IMR-90 (cell line): Measurements from ENCODE around the gene DCDC2. TPM values are rescaled to one million over a fixed set of nuclear protein-coding genes. Genes with fewer than 3 reads are reported as not detected.
"Not testable (repeated sequence)": the region's sequence is repeated elsewhere in the genome, so short reads cannot be mapped to it uniquely, and the experiment has no call there.

Experiments used
- ATAC-seq: fragments of 200-7000 bp; cut with Tn5 transposase; 2 replicates; pipeline ENCODE4 v1.9.1; 2020; ENCODE audit warnings: low read depth, mild to moderate bottlenecking, moderate library complexity
- BruUV-seq: library from RNA; stranded (reverse); fragments of 400-500 nt; replicated peaks from 2 replicates; lab custom pipeline; 2021; lab: Mats Ljungman, UMichigan
- CTCF ChIA-PET: fragments of 300-600 bp; formaldehyde crosslinking; extraction: SDS; loops from one replicate; lab custom pipeline; 2021; ENCODE audit warnings: antibody characterized with exemption; lab: Yijun Ruan, JAX
- POLR2A ChIA-PET: fragments of 300-600 bp; sonication (Branson Sonifier 250); formaldehyde crosslinking; loops from one replicate; lab custom pipeline; 2022; ENCODE audit warnings: antibody characterized with exemption; ENCODE audit not compliant: unreplicated experiment; lab: Charles Lee
- DNase-seq: peaks from one replicate; pipeline ENCODE4 v3.0.0; 2013
- H2AFZ ChIP-seq: replicated peaks from 2 replicates; pipeline ENCODE3; 2013; ENCODE audit warnings: low read length, mild to moderate bottlenecking; ENCODE audit not compliant: poor library complexity
- H2AK5ac ChIP-seq: 2 replicates; pipeline ENCODE4 v1.6.1; 2013; ENCODE audit warnings: low read depth, low read length, inconsistent platforms
- H2AK9ac ChIP-seq: replicated peaks from 2 replicates; pipeline ENCODE3; 2013; ENCODE audit warnings: mild to moderate bottlenecking, low read depth, low read length, moderate library complexity; ENCODE audit not compliant: poor library complexity
- H2BK120ac ChIP-seq: 2 replicates; pipeline ENCODE4 v1.6.1; 2013; ENCODE audit warnings: low read depth, low read length, inconsistent platforms
- H2BK15ac ChIP-seq: 3 replicates; pipeline ENCODE4 v1.6.1; 2013; ENCODE audit warnings: low read depth, low read length, inconsistent platforms
- H2BK20ac ChIP-seq: 2 replicates; pipeline ENCODE4 v1.6.1; 2013; ENCODE audit warnings: low read depth, mild to moderate bottlenecking, inconsistent platforms, low read length, moderate library complexity
- H2BK5ac ChIP-seq: 2 replicates; pipeline ENCODE4 v1.6.1; 2013; ENCODE audit warnings: mild to moderate bottlenecking, low read depth, low read length, inconsistent platforms; ENCODE audit not compliant: poor library complexity, severe bottlenecking
- H3K14ac ChIP-seq: replicated peaks from 2 replicates; pipeline ENCODE4 v1.6.1; 2013; ENCODE audit warnings: low read depth, low read length, inconsistent platforms
- H3K18ac ChIP-seq: 2 replicates; pipeline ENCODE4 v1.6.1; 2013; ENCODE audit warnings: low read depth, low read length, control low read depth
- H3K23ac ChIP-seq: 2 replicates; pipeline ENCODE4 v1.6.1; 2013; ENCODE audit warnings: low read depth, low read length, inconsistent platforms
- H3K27ac ChIP-seq: 2 replicates; pipeline ENCODE4 v1.5.1; 2013; ENCODE audit warnings: mild to moderate bottlenecking, control low read depth, low read length; ENCODE audit not compliant: insufficient read depth
- H3K27me3 ChIP-seq: 2 replicates; pipeline ENCODE4 v1.6.1; 2013; ENCODE audit warnings: low read length; ENCODE audit not compliant: control insufficient read depth, insufficient read depth
- H3K36me3 ChIP-seq: 2 replicates; pipeline ENCODE4 v1.6.1; 2013; ENCODE audit warnings: low read length, mixed read lengths; ENCODE audit not compliant: control insufficient read depth, insufficient read depth
- H3K4ac ChIP-seq: 2 replicates; pipeline ENCODE4 v1.6.1; 2013; ENCODE audit warnings: low read depth, low read length, inconsistent platforms
- H3K4me1 ChIP-seq: 2 replicates; pipeline ENCODE4 v1.6.1; 2013; ENCODE audit warnings: low read length, mixed read lengths; ENCODE audit not compliant: control insufficient read depth, insufficient read depth
- H3K4me2 ChIP-seq: 2 replicates; pipeline ENCODE4 v1.6.1; 2013; ENCODE audit warnings: low read depth, mild to moderate bottlenecking, control low read depth, low read length, moderate library complexity
- H3K4me3 ChIP-seq: 2 replicates; pipeline ENCODE4 v1.5.1; 2013; ENCODE audit warnings: low read depth, mild to moderate bottlenecking, control low read depth, low read length, moderate library complexity; ENCODE audit not compliant: insufficient read depth
- H3K56ac ChIP-seq: 2 replicates; pipeline ENCODE4 v1.6.1; 2013; ENCODE audit warnings: low read length, inconsistent platforms; ENCODE audit not compliant: insufficient read depth; ENCODE audit errors: extremely low read depth
- H3K79me1 ChIP-seq, 2 experiments: 2 replicates each; pipeline ENCODE4 v1.6.1; 2013; ENCODE audit warnings: low read length in 2 of 2, inconsistent platforms in 1 of 2, low read depth in 1 of 2
- H3K9ac ChIP-seq: 2 replicates; pipeline ENCODE4 v1.6.1; 2013; ENCODE audit warnings: low read depth, low read length, control low read depth
- H3K9me1 ChIP-seq: 2 replicates; pipeline ENCODE4 v1.6.1; 2013; ENCODE audit warnings: low read length, inconsistent platforms; ENCODE audit not compliant: insufficient read depth
- H3K9me3 ChIP-seq: 2 replicates; pipeline ENCODE4 v1.6.1; 2013; ENCODE audit warnings: low read length; ENCODE audit not compliant: control insufficient read depth, insufficient read depth
- H4K20me1 ChIP-seq: 2 replicates; pipeline ENCODE4 v1.6.1; 2013; ENCODE audit warnings: low read length, inconsistent platforms; ENCODE audit not compliant: insufficient read depth
- H4K5ac ChIP-seq: 2 replicates; pipeline ENCODE4 v1.6.1; 2013; ENCODE audit warnings: mild to moderate bottlenecking, low read depth, low read length, control low read depth
- H4K8ac ChIP-seq, 2 experiments: 2 replicates each; pipeline ENCODE4 v1.6.1; 2013; ENCODE audit warnings: low read depth in 2 of 2, low read length in 2 of 2, control low read depth in 1 of 2, inconsistent platforms in 1 of 2
- H4K91ac ChIP-seq: 2 replicates; pipeline ENCODE4 v1.6.1; 2013; ENCODE audit warnings: low read depth, low read length, inconsistent platforms; ENCODE audit not compliant: insufficient read depth
- CEBPB ChIP-seq: IDR thresholded peaks from 2 replicates; pipeline ENCODE4 v1.6.1; 2012; ENCODE audit warnings: low read depth, low read length, improper control_type of control experiment
- FOS ChIP-seq: fragments of 150-350 bp; IDR thresholded peaks from 2 replicates; pipeline ENCODE4 v1.6.1; 2016; ENCODE audit warnings: low read depth, low read length
- POLR2A ChIP-seq: IDR thresholded peaks from 2 replicates; pipeline ENCODE4 v1.6.1; 2012; ENCODE audit warnings: mild to moderate bottlenecking, low read depth, low read length
- RAD21 ChIP-seq: IDR thresholded peaks from 2 replicates; pipeline ENCODE4 v1.6.1; 2012; ENCODE audit warnings: low read length, improper control_type of control experiment
- RCOR1 ChIP-seq: IDR thresholded peaks from 2 replicates; pipeline ENCODE4 v1.6.1; 2012; ENCODE audit warnings: mild to moderate bottlenecking, low read length, improper control_type of control experiment; ENCODE audit not compliant: insufficient replicate concordance
- USF2 ChIP-seq: fragments of 150-350 bp; IDR thresholded peaks from 2 replicates; pipeline ENCODE4 v1.6.1; 2017; ENCODE audit warnings: mild to moderate bottlenecking, antibody characterized with exemption, low read length, low read depth
- WGBS, 2 experiments: methylation state at CpG; one replicate each; pipeline versions ENCODE4 v1.1.5 to v1.1.7; 2013; ENCODE audit warnings: missing lambda C conversion rate in 2 of 2; ENCODE audit not compliant: insufficient read length in 1 of 2; ENCODE audit errors: extremely low coverage in 2 of 2; 5-methylcytosine and 5-hydroxymethylcytosine counted together
- dilution Hi-C: fragments of 300-500 bp; cut with HindIII; formaldehyde crosslinking; loops from one replicate; pipeline ENCODE4 v1.14.3; 2018; ENCODE audit warnings: low sequenced_read_pairs; ENCODE audit not compliant: unreplicated experiment
- in situ Hi-C: fragments of 300-500 bp; cut with MboI; formaldehyde crosslinking; loops from 3 replicates; pipeline ENCODE4 v1.14.3; 2019; ENCODE audit warnings: low sequenced_read_pairs, inconsistent platforms, mixed read lengths
- intact Hi-C: fragments of 100-400 bp; cut with micrococcal nuclease; formaldehyde crosslinking; loops from 2 replicates; pipeline ENCODE4 v1.10.0; 2022
- polyA plus RNA-seq, 3 experiments: library from polyadenylated mRNA; depleted of rRNA; stranded (reverse); fragments of >200 nt; gene quantifications; 2 replicates each; pipeline ENCODE4 v1.2.3, GENCODE V29; 2012; ENCODE audit warnings: low replicate concordance in 1 of 3
- total RNA-seq: library from RNA; depleted of rRNA; stranded (reverse); fragments of >200 nt; gene quantifications from 2 replicates; pipeline ENCODE4 v1.2.3, GENCODE V29; 2012

The DCDC2 gene
- total and polyA plus RNA-seq, 2 of the 4 experiments (the other 2 are of a cell fraction), result not detected

- H3K23ac ChIP-seq, result no peak overlapping the region
- in situ Hi-C loops (no loop called here), dilution Hi-C loops (no loop called here), intact Hi-C loops (no loop called here)
- ChIA-PET CTCF (interaction anchor here (0.6 kb wide), 1 partner anchor 282 kb away, joined by 3 read pairs; no protein-coding TSS in a partner anchor), POLR2A (no interaction called here)
- no peaks in the 10 kb centered on the region for H3K4me1 ChIP-seq
- no peak overlapping the region for H2AFZ ChIP-seq
- H3K4ac ChIP-seq, result no peak overlapping the region
- no peak overlapping the region for H2BK15ac ChIP-seq
- 0% methylated on average over 1 of the region's 9 CpGs; no CpG with 5 or more reads in 1 of the 2 experiments for WGBS, 2 experiments
- no peak overlapping the region for H2BK5ac ChIP-seq
- no peak for DNase-seq
- H3K27me3 ChIP-seq, result no peaks in the 10 kb centered on the region
- H2AK9ac ChIP-seq, result peak overlapping the region; percentile 42
- no peaks in the 10 kb centered on the region for H4K20me1 ChIP-seq
- no peak overlapping the region for H2BK20ac ChIP-seq
- no peak overlapping the region for H3K9ac ChIP-seq
- no peak overlapping the region for H4K5ac ChIP-seq
- H3K4me2 ChIP-seq, result no peak overlapping the region
- H2BK120ac ChIP-seq, result no peak overlapping the region
- no peak overlapping the region for H3K14ac ChIP-seq
- no peak overlapping the region for H3K56ac ChIP-seq
- H3K9me1 ChIP-seq, result no peaks in the 10 kb centered on the region
- no peaks in the 10 kb centered on the region for H3K36me3 ChIP-seq
- H3K79me1 ChIP-seq, result no peaks in the 10 kb centered on the region
- H2AK5ac ChIP-seq, result no peak overlapping the region
- no peak for ATAC-seq
- no peak overlapping the region for H3K4me3 ChIP-seq
- H3K27ac ChIP-seq, result no peak overlapping the region
- peaks cover 18% of the 10 kb centered on the region for H3K9me3 ChIP-seq
- H4K8ac ChIP-seq, result no peak overlapping the region
- no TSS peak for BruUV-seq
- no peak overlapping the region for H4K91ac ChIP-seq
- no peak overlapping the region for H3K18ac ChIP-seq
- TF ChIP-seq RAD21 (no peak), CEBPB (no peak), POLR2A (no peak), USF2 (no peak), FOS (no peak), RCOR1 (no peak)
Measured at GRCh38 chr6:24145690-24146131, 212.1 kb downstream of the DCDC2 start.

- DNase-seq, BruUV-seq, H3K36me3 ChIP-seq, dilution Hi-C loops, H3K27ac ChIP-seq, H3K4me2 ChIP-seq, H3K23ac ChIP-seq, CTCF ChIA-PET, H4K91ac ChIP-seq, H2AK5ac ChIP-seq, H2BK120ac ChIP-seq, H2AK9ac ChIP-seq, H3K4ac ChIP-seq, ATAC-seq, H3K56ac ChIP-seq, H2AFZ ChIP-seq, H4K20me1 ChIP-seq, H2BK20ac ChIP-seq, in situ Hi-C loops, intact Hi-C loops, H4K8ac ChIP-seq, H3K4me3 ChIP-seq, H3K79me1 ChIP-seq, H3K14ac ChIP-seq, H2BK5ac ChIP-seq, H4K5ac ChIP-seq, H3K9me1 ChIP-seq, H3K27me3 ChIP-seq, H3K4me1 ChIP-seq, POLR2A ChIA-PET, H3K18ac ChIP-seq, H2BK15ac ChIP-seq, H3K9ac ChIP-seq: not testable (repeated sequence)
- H3K9me3 ChIP-seq, result peaks cover 21% of the 10 kb centered on the region
- WGBS, 2 experiments, result 83% methylated on average over 1 of the region's 8 CpGs; no CpG with 5 or more reads in 1 of the 2 experiments
Measured at GRCh38 chr6:24142733-24143132, 215.1 kb downstream of the DCDC2 start.
